Fibroblast of the aortic adventitia (primary cell): ENCODE data around the gene SPSB3. TPM values are rescaled to one million over a fixed set of nuclear protein-coding genes. Genes with fewer than 3 reads are reported as not detected.

Source experiments
- DNase-seq: peaks from one replicate; pipeline ENCODE4 v3.0.0-alpha.2; 2010; ENCODE audit warnings: low read depth
- H3K4me3 ChIP-seq: 2 replicates; pipeline ENCODE4 v1.5.1; 2011; ENCODE audit warnings: low read depth, mild to moderate bottlenecking, control low read depth, low read length, moderate library complexity
- CTCF ChIP-seq: IDR thresholded peaks from 2 replicates; pipeline ENCODE4 v1.5.1; 2011; ENCODE audit warnings: mild to moderate bottlenecking, low read length, control low read depth, inconsistent platforms; ENCODE audit not compliant: insufficient read depth
- total RNA-seq: library from RNA; depleted of rRNA; stranded (reverse); fragments of >200 nt; gene quantifications from 2 replicates; pipeline ENCODE4 v1.2.3, GENCODE V29; 2012; ENCODE audit warnings: low replicate concordance

The SPSB3 gene
- total RNA-seq, 1 donor = 21.6 TPM

- TF ChIP-seq CTCF = no peak
- no peak overlapping the region for H3K4me3 ChIP-seq
These were observed 38.0 kb upstream of the SPSB3 start for GRCh38 chr16:1820096-1820945.

GRCh38 chr16:1819611-1820010 is 37.2 kb upstream of the SPSB3 start:
- H3K4me3 ChIP-seq = no peak overlapping the region
- DNase-seq = no peak
- no peak for TF ChIP-seq CTCF

More at GRCh38 chr16:1820096-1820945, 38.0 kb upstream of the SPSB3 start:
- DNase-seq = no peak

- DNase-seq = no peak
- H3K4me3 ChIP-seq = no peak overlapping the region
- TF ChIP-seq CTCF = no peak
These were observed 36.6 kb upstream of the SPSB3 start for GRCh38 chr16:1818873-1819525.

- DNase-seq = no peak
- H3K4me3 ChIP-seq = no peak overlapping the region
- TF ChIP-seq CTCF = no peak
These were observed 36.0 kb upstream of the SPSB3 start for GRCh38 chr16:1818204-1818872.

GRCh38 chr16:1817716-1818115 is 35.3 kb upstream of the SPSB3 start:
- TF ChIP-seq CTCF = no peak
- DNase-seq = no peak
- H3K4me3 ChIP-seq = no peak overlapping the region

- DNase-seq = no peak
These were observed 34.9 kb upstream of the SPSB3 start for GRCh38 chr16:1817276-1817589.

More at GRCh38 chr16:1817276-1817589, 34.9 kb upstream of the SPSB3 start:
- no peak for TF ChIP-seq CTCF
- no peak overlapping the region for H3K4me3 ChIP-seq
